Liver (tissue), 9 donors: Measurements from ENCODE around the gene KDM2A. TPM values are rescaled to one million over a fixed set of nuclear protein-coding genes. Genes with fewer than 3 reads are reported as not detected.

Experiments
- DNase-seq: peaks from one replicate; pipeline ENCODE4 v3.0.0-alpha.2; 2017; ENCODE audit warnings: low spot score
- H3K27ac ChIP-seq, 2 donors: one replicate each; pipeline ENCODE4 v1.7.0; 2013; ENCODE audit warnings: inconsistent platforms in 2 of 2, low read length in 2 of 2, control low read depth in 1 of 2, low read depth in 1 of 2, mild to moderate bottlenecking in 1 of 2
- H3K27me3 ChIP-seq, 4 donors: one replicate each; pipeline versions ENCODE4 v1.6.1 to v1.7.0; 2013; ENCODE audit warnings: low read length in 3 of 4, inconsistent platforms in 1 of 4, mild to moderate bottlenecking in 1 of 4, moderate library complexity in 1 of 4; ENCODE audit not compliant: control insufficient read depth in 4 of 4, insufficient read depth in 4 of 4
- H3K36me3 ChIP-seq, 4 donors: one replicate each; pipeline versions ENCODE4 v1.6.1 to v1.7.0; 2013; ENCODE audit warnings: low read length in 3 of 4, mild to moderate bottlenecking in 3 of 4, low read depth in 1 of 4, moderate library complexity in 1 of 4; ENCODE audit not compliant: control insufficient read depth in 4 of 4, insufficient read depth in 3 of 4
- H3K4me1 ChIP-seq, 4 donors: one replicate each; pipeline versions ENCODE4 v1.6.1 to v1.7.0; 2013; ENCODE audit warnings: low read length in 3 of 4, mild to moderate bottlenecking in 3 of 4, moderate library complexity in 1 of 4; ENCODE audit not compliant: control insufficient read depth in 4 of 4, insufficient read depth in 4 of 4
- H3K4me3 ChIP-seq, 3 donors: one replicate each; pipeline versions ENCODE4 v1.6.1 to v1.7.0; 2013; ENCODE audit warnings: low read length in 3 of 3, control low read depth in 1 of 3, low read depth in 1 of 3, mild to moderate bottlenecking in 1 of 3
- H3K9ac ChIP-seq, 2 donors: one replicate each; pipeline ENCODE4 v1.7.0; 2013; ENCODE audit warnings: low read length in 2 of 2, mild to moderate bottlenecking in 2 of 2, moderate library complexity in 2 of 2, control low read depth in 1 of 2, low read depth in 1 of 2
- H3K9me3 ChIP-seq, 4 donors: one replicate each; pipeline versions ENCODE4 v1.6.1 to v1.7.0; 2013; ENCODE audit warnings: low read length in 3 of 4; ENCODE audit not compliant: control insufficient read depth in 4 of 4
- ATF3 ChIP-seq: IDR thresholded peaks from 2 replicates; pipeline ENCODE4 v1.6.1; 2016; ENCODE audit warnings: antibody characterized with exemption
- CTCF ChIP-seq: fragments of 150-350 bp; IDR thresholded peaks from 2 replicates; pipeline ENCODE4 v1.5.1; 2017; ENCODE audit warnings: improper control_type of control experiment, low read depth, low read length; ENCODE audit not compliant: missing input control
- EGR1 ChIP-seq, 2 donors: IDR thresholded peaks; 2 replicates each; pipeline ENCODE4 v1.6.1; 2016 to 2018; ENCODE audit warnings: antibody characterized with exemption in 2 of 2, low read depth in 2 of 2
- FOXA1 ChIP-seq: IDR thresholded peaks from 2 replicates; pipeline ENCODE4 v1.6.1; 2016; ENCODE audit warnings: antibody characterized with exemption
- FOXA2 ChIP-seq: IDR thresholded peaks from 2 replicates; pipeline ENCODE4 v1.6.1; 2016; ENCODE audit warnings: antibody characterized with exemption
- GABPA ChIP-seq, 2 donors: IDR thresholded peaks in 1 of 2; conservative IDR thresholded peaks in 1 of 2; 2 replicates each; pipeline ENCODE4 v1.6.1; 2016; ENCODE audit warnings: antibody characterized with exemption in 2 of 2, mild to moderate bottlenecking in 1 of 2, moderate library complexity in 1 of 2
- HNF4A ChIP-seq, 2 donors: conservative IDR thresholded peaks; 2 replicates each; pipeline ENCODE4 v1.6.1; 2016; ENCODE audit warnings: antibody characterized with exemption in 2 of 2, mild to moderate bottlenecking in 2 of 2
- HNF4G ChIP-seq: IDR thresholded peaks from 2 replicates; pipeline ENCODE4 v1.6.1; 2016; ENCODE audit warnings: antibody characterized with exemption
- JUND ChIP-seq, 2 donors: IDR thresholded peaks; 2 replicates each; pipeline ENCODE4 v1.6.1; 2016; ENCODE audit warnings: antibody characterized with exemption in 2 of 2
- NR2F2 ChIP-seq: IDR thresholded peaks from 2 replicates; pipeline ENCODE4 v1.6.1; 2016; ENCODE audit warnings: antibody characterized with exemption
- RAD21 ChIP-seq, 2 donors: IDR thresholded peaks; 2 replicates each; pipeline ENCODE4 v1.6.1; 2016; ENCODE audit warnings: antibody characterized with exemption in 2 of 2, mild to moderate bottlenecking in 2 of 2
- RXRA ChIP-seq, 2 donors: IDR thresholded peaks; 2 replicates each; pipeline ENCODE4 v1.6.1; 2017 to 2018; ENCODE audit warnings: antibody characterized with exemption in 2 of 2, mild to moderate bottlenecking in 1 of 2
- SP1 ChIP-seq: IDR thresholded peaks from 2 replicates; pipeline ENCODE4 v1.6.1; 2018; ENCODE audit warnings: antibody characterized with exemption, mild to moderate bottlenecking
- TAF1 ChIP-seq: conservative IDR thresholded peaks from 2 replicates; pipeline ENCODE4 v1.6.1; 2016; ENCODE audit warnings: antibody characterized with exemption, mild to moderate bottlenecking
- YY1 ChIP-seq: IDR thresholded peaks from 2 replicates; pipeline ENCODE4 v1.6.1; 2016; ENCODE audit warnings: antibody characterized with exemption, mild to moderate bottlenecking
- ZBTB33 ChIP-seq: IDR thresholded peaks from 2 replicates; pipeline ENCODE4 v1.6.1; 2016; ENCODE audit warnings: antibody characterized with exemption
- WGBS: extraction: QIAGEN DNeasy Blood & Tissue Kit; methylation state at CpG from one replicate; pipeline ENCODE4 v1.1.7; 2013; 5-methylcytosine and 5-hydroxymethylcytosine counted together
- polyA plus RNA-seq, 2 donors: library from polyadenylated mRNA; stranded (reverse) in 1 of 2; unstranded in 1 of 2; fragments of 200-250 nt in 1 of 2; fragments of >200 nt in 1 of 2; fragmentation: Nextera tagmentation in 1 of 2; extraction: Ambion mirVana in 1 of 2; gene quantifications; one replicate each; pipeline versions ENCODE4 v1.2.1 to v1.2.3, GENCODE V29; 2013 to 2015
- total RNA-seq, 2 donors: library from RNA; depleted of rRNA; stranded (reverse); fragments of >200 nt; gene quantifications; one replicate each; pipeline ENCODE4 v1.2.3, GENCODE V29; 2014
- TF ChIP-seq, protein P1 (sequence below): IDR thresholded peaks from 2 replicates; pipeline ENCODE4 v1.6.1; 2016; ENCODE audit warnings: antibody characterized with exemption
- TF ChIP-seq, protein P2 (sequence below): IDR thresholded peaks from 2 replicates; pipeline ENCODE4 v1.6.1; 2016; ENCODE audit warnings: antibody characterized with exemption, mild to moderate bottlenecking
- donor health status: healthy.
- donor health status: healthy.
- donor health status: healthy.
- donor health status: healthy.
- donor health status: healthy.

Gene KDM2A
- total and polyA plus RNA-seq, 4 donors = 8.3 to 44.9 (median 22.4) TPM

DNA sequence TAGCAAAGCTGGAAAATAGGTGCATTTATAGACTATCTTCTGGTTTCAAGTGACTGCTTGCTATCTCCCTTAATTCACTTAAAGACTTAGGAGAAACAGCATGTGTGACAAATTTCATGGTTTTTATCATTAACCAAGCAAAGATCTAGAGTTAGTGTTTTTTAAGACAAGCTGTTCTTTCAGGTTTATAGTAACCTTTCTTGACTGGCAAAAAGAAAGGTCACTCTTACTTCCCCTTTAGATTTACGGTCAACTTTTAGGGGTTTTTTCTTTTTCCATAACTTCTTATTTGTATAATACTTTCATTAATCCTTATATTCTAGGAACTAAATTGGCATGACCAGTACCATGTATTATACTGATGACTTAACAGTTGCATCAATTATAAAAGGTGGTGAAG lies 46.6 kb downstream of the KDM2A start:
- no peaks in the 10 kb centered on the region for H3K27me3 ChIP-seq
- H3K27ac ChIP-seq = no peak overlapping the region
- TF ChIP-seq HNF4G (no peak), NR2F2 (no peak), EGR1 (IDR thresholded peaks at IDR 0.05; ENCODE audit: low read depth in 2 of 2) (no peak), ZBTB33 (no peak), YY1 (no peak), FOXA1 (no peak), CTCF (no peak), ATF3 (no peak), TAF1 (no peak), GABPA (IDR thresholded peaks at IDR 0.05 in 1 of 2, conservative IDR thresholded peaks at IDR 0.05 in 1 of 2) (no peak), JUND (IDR thresholded peaks at IDR 0.05) (no peak), SP1 (no peak), HNF4A (conservative IDR thresholded peaks at IDR 0.05) (no peak), RXRA (IDR thresholded peaks at IDR 0.05) (no peak), FOXA2 (no peak), RAD21 (IDR thresholded peaks at IDR 0.05) (no peak)
- TF ChIP-seq, protein P1, sequence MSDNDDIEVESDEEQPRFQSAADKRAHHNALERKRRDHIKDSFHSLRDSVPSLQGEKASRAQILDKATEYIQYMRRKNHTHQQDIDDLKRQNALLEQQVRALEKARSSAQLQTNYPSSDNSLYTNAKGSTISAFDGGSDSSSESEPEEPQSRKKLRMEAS = no peak
- TF ChIP-seq, protein P2, sequence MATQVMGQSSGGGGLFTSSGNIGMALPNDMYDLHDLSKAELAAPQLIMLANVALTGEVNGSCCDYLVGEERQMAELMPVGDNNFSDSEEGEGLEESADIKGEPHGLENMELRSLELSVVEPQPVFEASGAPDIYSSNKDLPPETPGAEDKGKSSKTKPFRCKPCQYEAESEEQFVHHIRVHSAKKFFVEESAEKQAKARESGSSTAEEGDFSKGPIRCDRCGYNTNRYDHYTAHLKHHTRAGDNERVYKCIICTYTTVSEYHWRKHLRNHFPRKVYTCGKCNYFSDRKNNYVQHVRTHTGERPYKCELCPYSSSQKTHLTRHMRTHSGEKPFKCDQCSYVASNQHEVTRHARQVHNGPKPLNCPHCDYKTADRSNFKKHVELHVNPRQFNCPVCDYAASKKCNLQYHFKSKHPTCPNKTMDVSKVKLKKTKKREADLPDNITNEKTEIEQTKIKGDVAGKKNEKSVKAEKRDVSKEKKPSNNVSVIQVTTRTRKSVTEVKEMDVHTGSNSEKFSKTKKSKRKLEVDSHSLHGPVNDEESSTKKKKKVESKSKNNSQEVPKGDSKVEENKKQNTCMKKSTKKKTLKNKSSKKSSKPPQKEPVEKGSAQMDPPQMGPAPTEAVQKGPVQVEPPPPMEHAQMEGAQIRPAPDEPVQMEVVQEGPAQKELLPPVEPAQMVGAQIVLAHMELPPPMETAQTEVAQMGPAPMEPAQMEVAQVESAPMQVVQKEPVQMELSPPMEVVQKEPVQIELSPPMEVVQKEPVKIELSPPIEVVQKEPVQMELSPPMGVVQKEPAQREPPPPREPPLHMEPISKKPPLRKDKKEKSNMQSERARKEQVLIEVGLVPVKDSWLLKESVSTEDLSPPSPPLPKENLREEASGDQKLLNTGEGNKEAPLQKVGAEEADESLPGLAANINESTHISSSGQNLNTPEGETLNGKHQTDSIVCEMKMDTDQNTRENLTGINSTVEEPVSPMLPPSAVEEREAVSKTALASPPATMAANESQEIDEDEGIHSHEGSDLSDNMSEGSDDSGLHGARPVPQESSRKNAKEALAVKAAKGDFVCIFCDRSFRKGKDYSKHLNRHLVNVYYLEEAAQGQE = no peak
- no peak overlapping the region for H3K4me3 ChIP-seq
- peaks cover 0 to 2% (median 0%) of the 10 kb centered on the region in 4 donors for H3K36me3 ChIP-seq
- WGBS = 70% methylated on average over 1 of the region's 1 CpG
- H3K4me1 ChIP-seq = peaks cover 4 to 20% (median 5%) of the 10 kb centered on the region in 4 donors
- no peak for DNase-seq
- no peaks in the 10 kb centered on the region for H3K9me3 ChIP-seq
- H3K9ac ChIP-seq = no peak overlapping the region
